Stomach (tissue), 9 donors: Measurements from ENCODE around the gene MYCBP2. TPM values are rescaled to one million over a fixed set of nuclear protein-coding genes. Genes with fewer than 3 reads are reported as not detected.

Source experiments
- DNase-seq, 2 donors: peaks; one replicate each; pipeline versions ENCODE4 v3.0.0 to v3.0.0-alpha.2; 2013 to 2019
- H3K27ac ChIP-seq, 5 donors: fragments of 200-600 bp in 4 of 5; sonication (generic) in 4 of 5; one replicate each; pipeline ENCODE4 v1.5.1; 2013 to 2019; ENCODE audit warnings: mild to moderate bottlenecking in 1 of 5, moderate library complexity in 1 of 5
- H3K27me3 ChIP-seq, 3 donors: fragments of 200-600 bp; sonication (generic); one replicate each; pipeline ENCODE4 v1.5.1; 2017 to 2019; ENCODE audit warnings: mixed run types in 1 of 3
- H3K36me3 ChIP-seq, 4 donors: fragments of 200-600 bp; sonication (generic); 1 replicate in 3 of 4; 2 replicates in 1 of 4; pipeline ENCODE4 v1.5.1; 2016 to 2019
- H3K4me1 ChIP-seq, 4 donors: fragments of 200-600 bp; sonication (generic); one replicate each; pipeline ENCODE4 v1.5.1; 2016 to 2019
- H3K4me3 ChIP-seq, 4 donors: fragments of 200-600 bp; sonication (generic) in 3 of 4; one replicate each; pipeline ENCODE4 v1.5.1; 2016 to 2019; ENCODE audit warnings: mild to moderate bottlenecking in 1 of 4
- H3K9me3 ChIP-seq, 4 donors: fragments of 200-600 bp; sonication (generic); one replicate each; pipeline ENCODE4 v1.5.1; 2016 to 2019
- CTCF ChIP-seq, 7 experiments: fragments of 450-650 bp in 4 of 7; fragments of 200-600 bp in 3 of 7; sonication (generic) in 3 of 7; IDR thresholded peaks; one replicate each; pipeline ENCODE4 v1.5.1; 2016 to 2019; ENCODE audit warnings: antibody characterized with exemption in 7 of 7, control low read depth in 2 of 7, mild to moderate bottlenecking in 1 of 7
- EP300 ChIP-seq: sonication (generic); formaldehyde crosslinking; IDR thresholded peaks from one replicate; pipeline ENCODE4 v1.6.1; 2017; ENCODE audit warnings: antibody characterized with exemption
- POLR2A ChIP-seq, 4 donors: fragments of 450-650 bp; IDR thresholded peaks; one replicate each; pipeline ENCODE4 v1.6.1; 2016; ENCODE audit warnings: antibody characterized with exemption in 4 of 4, control low read depth in 2 of 4, mild to moderate bottlenecking in 1 of 4, moderate library complexity in 1 of 4
- POLR2AphosphoS5 ChIP-seq, 3 donors: sonication (generic); formaldehyde crosslinking; IDR thresholded peaks; one replicate each; pipeline ENCODE4 v1.6.1; 2016; ENCODE audit warnings: antibody characterized with exemption in 3 of 3
- WGBS, 5 donors: extraction: QIAGEN DNeasy Blood & Tissue Kit in 3 of 5; methylation state at CpG; one replicate each; pipeline versions ENCODE4 v1.1.5 to v1.1.7; 2013 to 2018; 5-methylcytosine and 5-hydroxymethylcytosine counted together
- intact Hi-C: fragments of 100-400 bp; cut with DNase I; formaldehyde crosslinking; loops from one replicate; pipeline ENCODE4 v1.15.1; 2023; ENCODE audit warnings: low total_unique reads
- polyA plus RNA-seq, 3 donors: library from polyadenylated mRNA; stranded (reverse); fragments of 200-250 nt; gene quantifications; one replicate each; pipeline ENCODE4 v1.2.3, GENCODE V29; 2013
- total RNA-seq, 5 donors: library from RNA; depleted of rRNA; stranded (reverse); fragments of >200 nt; gene quantifications; one replicate each; pipeline versions ENCODE4 v1.1.0 to v1.2.3, GENCODE V29; 2014 to 2016
- donor health status: healthy with polysubstance abuse.
- donor health status: Bipolar disorder and iron deficiency.
- donor health status: healthy.

MYCBP2 gene
- total and polyA plus RNA-seq, 8 donors = 15.6 to 194 (median 70.4) TPM

- Histone ChIP-seq H3K9me3 (no peaks in the 10 kb centered on the region), H3K4me3 (no peak overlapping the region), H3K36me3 (peaks cover 9 to 69% (median 59%) of the 10 kb centered on the region in 4 donors), H3K27me3 (no peaks in the 10 kb centered on the region), H3K4me1 (no peaks in the 10 kb centered on the region), H3K27ac (no peak overlapping the region)
- intact Hi-C loops = no loop called here
- no peak for DNase-seq
- TF ChIP-seq POLR2AphosphoS5 (IDR thresholded peaks at IDR 0.05) (no peak), EP300 (no peak), POLR2A (IDR thresholded peaks at IDR 0.05) (no peak), CTCF (IDR thresholded peaks at IDR 0.05) (no peak)
- WGBS, 5 donors = 66 to 74% (median 70%) methylated on average over 3 of the region's 3 CpGs
These were observed 104.7 kb downstream of the MYCBP2 start for GRCh38 chr13:77222000-77222690.

- no peaks in the 10 kb centered on the region for H3K4me1 ChIP-seq
- 70 to 81% (median 78%) methylated on average over 2 of the region's 2 CpGs for whole genome bisulfite sequencing, 5 donors
- DNase-seq = no peak
- TF ChIP-seq CTCF (IDR thresholded peaks at IDR 0.05) (no peak), EP300 (no peak), POLR2AphosphoS5 (IDR thresholded peaks at IDR 0.05) (no peak), POLR2A (IDR thresholded peaks at IDR 0.05) (no peak)
- no peak overlapping the region for H3K27ac ChIP-seq
- H3K9me3 ChIP-seq = no peaks in the 10 kb centered on the region
- H3K36me3 ChIP-seq = peaks cover 3 to 86% (median 80%) of the 10 kb centered on the region in 4 donors
- H3K4me3 ChIP-seq = no peak overlapping the region
- intact Hi-C loops = no loop called here
- no peaks in the 10 kb centered on the region for H3K27me3 ChIP-seq
These were observed 107.5 kb downstream of the MYCBP2 start for GRCh38 chr13:77219401-77219800.

GRCh38 chr13:77218274-77218673 lies 108.6 kb downstream of the MYCBP2 start:
- intact Hi-C loops = no loop called here
- Histone ChIP-seq H3K27me3 (no peaks in the 10 kb centered on the region), H3K9me3 (no peaks in the 10 kb centered on the region), H3K4me3 (no peak overlapping the region), H3K4me1 (no peaks in the 10 kb centered on the region), H3K36me3 (peaks cover 6 to 86% (median 83%) of the 10 kb centered on the region in 4 donors), H3K27ac (no peak overlapping the region)
- WGBS, 5 donors = 69 to 80% (median 77%) methylated on average over 4 of the region's 4 CpGs
- DNase-seq = no peak
- no peak for TF ChIP-seq CTCF (IDR thresholded peaks at IDR 0.05)
- TF ChIP-seq POLR2A (IDR thresholded peaks at IDR 0.05) = no peak
- no peak for TF ChIP-seq POLR2AphosphoS5 (IDR thresholded peaks at IDR 0.05)
- TF ChIP-seq EP300 = no peak

GRCh38 chr13:77215543-77215942 lies 111.4 kb downstream of the MYCBP2 start:
- no peak for TF ChIP-seq POLR2A (IDR thresholded peaks at IDR 0.05)
- no peak for TF ChIP-seq POLR2AphosphoS5 (IDR thresholded peaks at IDR 0.05)
- TF ChIP-seq EP300 = no peak
- TF ChIP-seq CTCF (IDR thresholded peaks at IDR 0.05) = no peak
- H3K36me3 ChIP-seq = peaks cover 11 to 82% (median 81%) of the 10 kb centered on the region in 4 donors
- H3K27ac ChIP-seq = no peak overlapping the region
- no peaks in the 10 kb centered on the region for H3K9me3 ChIP-seq
- 96 to 100% (median 97%) methylated on average over 2 of the region's 2 CpGs for WGBS, 5 donors
- DNase-seq = no peak
- intact Hi-C loops = no loop called here
- no peaks in the 10 kb centered on the region for H3K4me1 ChIP-seq
- no peaks in the 10 kb centered on the region for H3K27me3 ChIP-seq
- no peak overlapping the region for H3K4me3 ChIP-seq
